GM15510 (cell line): ENCODE measurements around the gene TMEM89.

ENCODE experiments used
- POLR2A ChIP-seq: IDR thresholded peaks from 3 replicates; pipeline ENCODE4 v1.6.1; 2011; ENCODE audit warnings: borderline replicate concordance; ENCODE audit not compliant: insufficient read length; ENCODE audit errors: extremely low read depth

TMEM89 gene

DNA sequence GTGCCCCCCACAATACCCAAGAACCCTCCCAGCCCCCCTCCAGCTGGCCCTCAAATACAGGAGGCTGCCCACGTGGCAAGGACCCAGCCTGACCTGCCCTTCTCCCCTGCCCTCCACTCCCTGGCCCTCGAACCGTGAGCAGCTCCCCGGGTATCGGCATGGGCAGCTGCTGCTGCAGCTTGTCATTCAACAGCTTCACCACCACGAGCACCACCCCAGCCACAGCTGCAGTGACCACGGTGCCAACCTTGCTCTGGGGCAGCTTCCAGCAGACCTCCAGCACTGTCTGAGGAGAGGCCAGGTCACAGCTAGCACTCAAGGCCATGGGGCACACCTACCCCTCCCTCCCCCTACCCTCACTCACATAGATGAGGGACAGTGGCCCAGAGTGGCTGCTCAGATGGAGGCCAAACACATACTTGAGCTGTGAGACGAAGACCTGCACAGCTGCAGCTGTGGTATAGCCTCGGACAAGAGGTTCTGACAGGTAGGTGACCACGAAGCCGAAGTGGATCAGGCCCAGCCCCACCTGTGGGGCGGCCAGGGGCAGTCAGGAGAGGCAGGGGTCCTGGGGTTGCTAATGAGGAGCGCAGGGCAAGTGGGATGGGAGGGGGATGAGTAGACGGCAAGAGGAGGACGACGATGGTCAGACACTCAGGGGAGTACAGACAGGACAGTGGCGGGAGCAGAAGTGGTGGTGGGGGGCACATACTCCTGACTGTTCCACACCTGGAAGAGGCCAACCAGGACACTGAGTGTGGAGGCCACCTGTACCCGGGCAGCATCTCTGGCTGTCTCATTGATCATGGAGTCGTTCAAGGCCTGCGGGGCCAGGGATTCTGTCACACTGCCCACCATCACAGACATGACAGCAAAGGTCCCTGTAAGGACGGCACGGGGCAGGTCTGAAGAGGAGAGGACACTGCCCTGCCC is 10.2 kb upstream of the TMEM89 start:
- TF ChIP-seq POLR2A, result no peak

GRCh38 chr3:48630833-48631232 is 9.3 kb upstream of the TMEM89 start:
- TF ChIP-seq POLR2A, result no peak

DNA sequence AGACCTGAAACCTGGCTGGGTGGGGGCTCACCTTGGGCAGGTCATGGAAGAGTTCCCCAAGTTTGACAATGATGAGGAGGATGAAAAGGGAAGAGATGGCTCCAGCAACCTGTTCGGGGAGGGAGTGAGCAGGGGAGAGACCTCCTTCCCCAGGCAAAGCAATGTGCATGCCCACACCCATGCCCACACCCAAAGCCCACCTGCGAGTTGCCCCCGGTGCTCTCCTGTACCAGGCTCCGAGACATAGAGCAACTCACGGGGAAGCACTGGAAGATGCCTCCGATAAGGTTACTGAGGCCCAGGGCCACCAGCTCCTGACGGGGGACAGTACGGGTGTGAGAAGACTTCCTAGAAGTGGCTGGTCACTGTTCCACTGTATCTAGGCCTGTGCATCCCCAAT is 8.8 kb upstream of the TMEM89 start:
- no peak for TF ChIP-seq POLR2A

GRCh38 chr3:48629894-48630293 is 8.3 kb upstream of the TMEM89 start:
- TF ChIP-seq POLR2A, result no peak

GRCh38 chr3:48628277-48629017 is 6.9 kb upstream of the TMEM89 start:
- TF ChIP-seq POLR2A, result no peak

DNA sequence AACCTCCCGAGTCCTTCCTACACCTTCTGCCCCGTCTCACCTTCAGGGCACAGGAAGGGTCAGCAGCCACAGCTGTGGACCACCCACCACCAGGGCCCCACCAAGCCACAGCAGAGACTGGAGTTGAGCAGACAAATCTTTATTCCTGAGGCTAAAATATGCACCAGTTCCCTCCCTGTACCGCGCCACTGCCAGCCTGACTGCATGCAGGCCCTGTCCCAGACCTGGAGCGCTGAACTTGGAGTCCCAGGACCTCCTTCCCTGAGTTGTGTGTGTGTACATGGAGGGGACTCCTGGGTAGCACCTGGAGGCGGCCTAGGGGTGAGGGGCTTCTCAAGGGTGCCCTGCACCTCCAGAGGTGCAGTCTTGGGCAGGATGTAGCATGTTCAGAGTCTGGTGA is 4.0 kb upstream of the TMEM89 start:
- no peak for TF ChIP-seq POLR2A

DNA sequence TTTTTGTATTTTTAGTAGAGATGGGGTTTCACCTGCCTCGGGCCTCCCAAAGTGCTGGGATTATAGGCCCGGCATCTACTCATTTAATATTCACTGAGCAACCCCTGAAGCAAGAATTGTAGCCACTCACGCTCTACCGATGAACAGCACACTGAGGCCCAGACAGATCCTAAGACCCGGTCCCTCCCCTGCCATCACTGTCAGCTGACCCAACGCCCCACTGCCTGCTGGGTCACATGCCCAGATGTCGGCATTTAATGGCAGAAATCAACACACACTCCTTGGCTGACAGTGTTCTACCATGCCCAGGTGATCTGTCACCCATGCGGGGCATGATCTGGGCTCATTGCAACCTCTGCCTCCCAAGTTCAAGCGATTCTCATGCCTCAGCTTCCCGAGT is 3.2 kb upstream of the TMEM89 start:
- TF ChIP-seq POLR2A, result no peak

DNA sequence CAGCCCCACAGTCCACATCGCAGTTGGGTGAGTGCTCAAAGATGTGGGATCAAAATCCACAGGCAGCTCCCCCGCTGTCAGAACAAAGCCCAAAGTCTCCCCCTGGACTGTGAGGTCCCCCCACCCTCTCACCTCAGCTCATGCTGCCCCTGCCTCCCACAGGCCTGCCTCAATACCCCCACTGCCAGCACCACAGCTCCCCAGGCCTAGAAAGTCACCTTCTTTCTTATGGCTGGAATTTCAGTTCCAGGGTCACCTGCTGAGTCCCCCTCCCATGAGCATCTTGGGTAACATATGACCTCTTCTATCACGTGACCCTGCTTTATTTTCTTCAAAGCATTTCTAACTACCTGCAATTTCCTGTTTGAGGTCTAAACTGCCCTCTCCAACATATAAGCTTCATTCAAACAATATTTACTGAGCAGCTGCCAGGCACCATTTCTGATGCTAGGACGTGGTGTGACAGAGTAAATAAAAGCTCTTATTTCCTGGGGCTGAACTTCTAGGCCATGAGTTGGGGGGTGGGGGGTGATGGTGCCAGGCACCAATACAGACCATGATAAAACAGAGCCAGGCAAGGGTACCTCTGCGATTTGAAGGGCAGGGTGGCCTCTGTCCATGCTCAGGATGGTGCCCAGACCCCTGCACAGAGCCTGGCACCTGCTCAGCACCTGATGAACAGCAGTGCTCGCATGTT is 2.4 kb upstream of the TMEM89 start:
- no peak for TF ChIP-seq POLR2A

GRCh38 chr3:48619541-48620524 is 1.7 kb downstream of the TMEM89 start:
- no peak for TF ChIP-seq POLR2A

- TF ChIP-seq POLR2A, result no peak
These were observed 4.0 kb downstream of the TMEM89 start for GRCh38 chr3:48617559-48617958.

GRCh38 chr3:48614044-48614443 is 7.5 kb downstream of the TMEM89 start:
- TF ChIP-seq POLR2A, result no peak

DNA sequence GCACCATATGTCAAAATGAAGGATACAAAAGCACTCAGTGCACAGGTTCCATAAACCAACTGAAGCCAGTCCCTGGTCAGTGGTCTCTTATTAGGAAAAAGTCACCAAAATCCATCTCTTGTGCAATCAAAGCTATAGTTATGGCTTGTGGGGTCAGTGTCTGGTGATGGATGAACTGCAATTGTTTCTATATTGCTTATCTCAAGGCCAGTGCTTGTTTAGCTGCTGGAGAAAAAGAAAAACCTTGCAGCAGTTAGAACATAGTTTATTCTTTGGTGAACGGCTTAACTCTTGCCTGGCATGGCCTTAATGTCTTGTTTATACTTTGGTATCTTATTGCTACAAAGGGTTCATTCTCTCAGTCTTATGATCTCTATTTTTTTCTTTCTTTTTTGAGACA is 9.3 kb downstream of the TMEM89 start:
- no peak for TF ChIP-seq POLR2A

DNA sequence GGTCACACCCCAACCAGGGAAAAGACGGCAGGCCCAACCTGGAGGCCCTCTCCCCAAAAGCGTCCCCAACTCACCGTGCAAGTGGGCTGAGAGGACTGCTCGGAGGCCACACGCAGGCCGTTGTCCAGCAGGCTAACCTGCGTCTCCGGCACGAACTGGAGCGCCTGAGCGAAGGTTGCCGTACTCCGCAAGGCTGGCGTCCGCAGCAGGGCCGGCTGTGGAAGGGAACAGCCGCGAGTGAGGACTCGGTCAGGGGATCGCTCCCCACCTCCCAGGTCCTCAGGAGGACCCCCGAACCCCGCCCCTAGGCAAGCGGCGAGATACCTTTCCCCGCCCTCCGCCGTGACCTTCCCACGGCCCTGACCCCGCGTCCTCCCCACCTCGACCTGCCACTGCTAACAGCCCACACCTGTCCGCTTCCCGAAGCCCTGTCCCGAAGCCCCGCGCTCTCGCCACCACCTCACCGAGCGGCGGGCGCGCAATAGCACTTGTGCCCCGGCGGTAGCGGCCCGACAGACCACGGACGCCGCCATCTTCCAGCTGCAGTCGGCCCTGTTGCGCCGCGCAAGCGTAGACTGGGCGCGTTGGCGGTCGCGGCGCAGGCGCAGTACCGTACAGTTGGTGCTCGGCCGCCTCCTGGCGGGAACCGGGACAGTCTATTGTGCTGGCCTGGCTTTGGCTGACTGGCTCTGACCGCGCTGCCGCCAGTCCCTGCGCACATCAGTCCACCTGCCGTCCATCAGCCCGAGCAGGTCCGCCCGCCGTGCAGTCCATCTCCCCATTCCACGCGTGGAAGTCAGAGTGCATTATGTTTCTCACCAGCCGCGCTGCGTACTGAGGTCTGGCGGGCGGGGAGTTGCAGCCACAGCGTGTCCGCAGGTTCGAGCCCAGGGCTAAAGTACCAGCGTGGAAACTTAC is 12.2 kb downstream of the TMEM89 start, which contains the start of gene UQCRC1:
TSS of gene UQCRC1 (minus strand) at position 559 of the 918 bp plus-strand sequence. CDS start at position 533, 26 bp downstream.
- peak; percentile 97 for TF ChIP-seq POLR2A

- TF ChIP-seq POLR2A, result no peak
These were observed 14.1 kb downstream of the TMEM89 start for GRCh38 chr3:48607519-48607918.

GRCh38 chr3:48601622-48601994 is 20.0 kb downstream of the TMEM89 start:
- TF ChIP-seq POLR2A, result no peak
